GM13977 (cell line): Measurements from ENCODE around the gene PAPPA.

ENCODE experiments used
- DNase-seq: peaks from one replicate; pipeline ENCODE4 v3.0.0; 2012; ENCODE audit warnings: low spot score
- CTCF ChIP-seq: IDR thresholded peaks from 2 replicates; pipeline ENCODE4 v1.5.1; 2012; ENCODE audit warnings: mild to moderate bottlenecking, control low read depth; ENCODE audit not compliant: insufficient read depth; ENCODE audit errors: extremely low read depth, missing control alignments
- in situ Hi-C: fragments of 300-500 bp; cut with MboI; formaldehyde crosslinking; loops from one replicate; pipeline ENCODE4 v1.12.0; 2022; ENCODE audit warnings: low sequenced_read_pairs, low pct_unique_long_range_greater_than_20kb, mixed read lengths, inconsistent platforms; ENCODE audit not compliant: unreplicated experiment

The PAPPA gene, protein sequence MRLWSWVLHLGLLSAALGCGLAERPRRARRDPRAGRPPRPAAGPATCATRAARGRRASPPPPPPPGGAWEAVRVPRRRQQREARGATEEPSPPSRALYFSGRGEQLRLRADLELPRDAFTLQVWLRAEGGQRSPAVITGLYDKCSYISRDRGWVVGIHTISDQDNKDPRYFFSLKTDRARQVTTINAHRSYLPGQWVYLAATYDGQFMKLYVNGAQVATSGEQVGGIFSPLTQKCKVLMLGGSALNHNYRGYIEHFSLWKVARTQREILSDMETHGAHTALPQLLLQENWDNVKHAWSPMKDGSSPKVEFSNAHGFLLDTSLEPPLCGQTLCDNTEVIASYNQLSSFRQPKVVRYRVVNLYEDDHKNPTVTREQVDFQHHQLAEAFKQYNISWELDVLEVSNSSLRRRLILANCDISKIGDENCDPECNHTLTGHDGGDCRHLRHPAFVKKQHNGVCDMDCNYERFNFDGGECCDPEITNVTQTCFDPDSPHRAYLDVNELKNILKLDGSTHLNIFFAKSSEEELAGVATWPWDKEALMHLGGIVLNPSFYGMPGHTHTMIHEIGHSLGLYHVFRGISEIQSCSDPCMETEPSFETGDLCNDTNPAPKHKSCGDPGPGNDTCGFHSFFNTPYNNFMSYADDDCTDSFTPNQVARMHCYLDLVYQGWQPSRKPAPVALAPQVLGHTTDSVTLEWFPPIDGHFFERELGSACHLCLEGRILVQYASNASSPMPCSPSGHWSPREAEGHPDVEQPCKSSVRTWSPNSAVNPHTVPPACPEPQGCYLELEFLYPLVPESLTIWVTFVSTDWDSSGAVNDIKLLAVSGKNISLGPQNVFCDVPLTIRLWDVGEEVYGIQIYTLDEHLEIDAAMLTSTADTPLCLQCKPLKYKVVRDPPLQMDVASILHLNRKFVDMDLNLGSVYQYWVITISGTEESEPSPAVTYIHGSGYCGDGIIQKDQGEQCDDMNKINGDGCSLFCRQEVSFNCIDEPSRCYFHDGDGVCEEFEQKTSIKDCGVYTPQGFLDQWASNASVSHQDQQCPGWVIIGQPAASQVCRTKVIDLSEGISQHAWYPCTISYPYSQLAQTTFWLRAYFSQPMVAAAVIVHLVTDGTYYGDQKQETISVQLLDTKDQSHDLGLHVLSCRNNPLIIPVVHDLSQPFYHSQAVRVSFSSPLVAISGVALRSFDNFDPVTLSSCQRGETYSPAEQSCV (N-terminal part only)

GRCh38 chr9:116153765-116154333, at the start of gene PAPPA:
Gene PAPPA (plus strand): TSS chr9:116153791. CDS start chr9:116154173, 382 bp downstream.
- no peak for DNase-seq
- no peak for TF ChIP-seq CTCF
- in situ Hi-C loops: loop anchor here (25.0 kb wide), 1 partner anchor 508 kb away; no protein-coding TSS in a partner anchor

DNA sequence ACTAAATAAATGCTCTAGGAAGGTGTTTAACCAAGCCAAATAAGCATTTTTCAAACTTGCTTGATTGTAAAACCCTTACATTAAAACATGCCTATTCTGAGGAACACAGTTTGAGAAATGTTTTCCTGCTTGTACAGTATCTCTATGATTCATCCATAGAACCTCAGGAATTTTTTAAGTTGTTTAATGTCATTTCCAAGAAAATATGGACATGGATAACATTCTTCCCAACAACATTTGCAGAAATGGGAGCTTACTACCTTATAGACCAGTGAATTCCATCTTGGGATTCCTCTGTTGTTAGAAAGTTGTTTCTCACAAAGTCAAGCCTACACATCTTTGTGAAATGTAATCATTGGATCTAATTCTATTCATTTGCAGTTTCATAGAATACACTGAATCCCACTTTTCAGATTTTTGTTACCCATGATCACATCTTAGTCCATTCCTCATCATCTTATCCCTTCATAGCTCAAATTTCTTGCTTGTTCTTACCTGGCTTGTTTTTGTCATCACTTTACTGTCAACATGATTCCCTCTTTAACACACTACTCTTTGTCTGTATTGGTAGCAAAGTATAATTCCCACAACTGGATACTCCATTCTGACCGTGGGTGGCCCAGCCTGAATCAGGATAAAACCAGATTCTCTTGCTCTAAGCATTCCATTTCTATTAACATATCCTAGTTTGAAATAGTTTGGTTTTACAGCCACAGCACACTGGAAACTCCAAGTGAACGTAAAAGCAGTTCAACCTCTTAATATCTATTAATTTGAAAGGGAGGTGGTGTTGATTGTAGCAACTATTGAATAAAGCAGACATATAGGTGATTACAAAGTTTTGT, 49.4 kb upstream of the PAPPA start:
- TF ChIP-seq CTCF: no peak
- no peak for DNase-seq
- in situ Hi-C loops: no loop called here

DNA sequence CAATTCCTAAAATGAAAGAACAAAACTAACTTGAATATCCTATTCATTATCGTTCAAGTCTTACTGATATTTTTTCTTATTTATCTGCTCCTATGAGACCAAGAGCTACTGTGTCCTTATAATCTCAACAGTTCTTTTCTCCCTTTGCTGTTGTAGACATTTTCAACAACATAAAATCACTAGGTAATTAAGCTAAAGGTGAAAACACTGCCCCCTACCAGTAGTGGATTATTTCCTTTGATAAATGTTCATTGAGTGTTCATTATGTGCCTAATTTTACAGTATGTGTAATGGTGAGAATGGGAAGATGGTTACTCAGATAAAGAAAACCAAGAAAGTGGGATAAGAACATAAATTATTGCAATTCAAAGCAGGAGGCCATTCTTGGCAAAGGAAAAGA, 41.4 kb upstream of the PAPPA start:
- in situ Hi-C loops: no loop called here
- DNase-seq: no peak
- TF ChIP-seq CTCF: no peak

DNA sequence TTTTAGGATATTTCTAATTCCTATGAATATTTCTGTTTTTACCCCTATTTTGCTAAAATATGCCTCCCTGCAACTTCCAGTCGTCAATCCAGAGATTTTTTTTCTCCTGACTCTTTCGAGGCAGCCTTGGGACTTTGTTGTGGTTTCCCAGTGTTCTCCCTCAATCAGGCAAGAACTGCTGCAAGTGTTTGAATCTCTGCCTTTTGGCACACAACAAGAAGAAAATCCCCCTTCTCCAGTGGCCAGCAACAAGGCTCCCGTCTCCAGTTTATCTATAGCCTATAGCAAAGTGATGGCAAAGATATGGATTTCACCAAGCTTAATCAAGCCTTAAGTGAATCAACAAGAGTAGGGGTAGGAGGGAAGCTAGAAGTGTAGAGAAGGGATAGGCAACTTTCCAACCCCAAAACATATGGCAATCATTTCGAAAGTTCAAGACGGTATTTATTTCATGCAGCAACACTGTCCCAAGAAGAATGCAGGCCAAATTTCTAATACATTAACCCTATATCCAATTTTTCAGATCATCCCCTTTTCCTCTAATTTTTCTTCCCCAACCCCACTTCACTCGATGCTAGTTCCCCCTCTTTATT, 37.7 kb upstream of the PAPPA start:
- no peak for DNase-seq
- TF ChIP-seq CTCF: no peak
- in situ Hi-C loops: no loop called here

GRCh38 chr9:116116393-116116792, 37.2 kb upstream of the PAPPA start:
- in situ Hi-C loops: no loop called here
- DNase-seq: no peak
- no peak for TF ChIP-seq CTCF
